Measurements from ENCODE around the gene KCNJ16. TPM values are rescaled to one million over a fixed set of nuclear protein-coding genes. Genes with fewer than 3 reads are reported as not detected.

KCNJ16 gene
- total RNA-seq, 4 donors from 2014 or later = 0.49 to 0.66 (median 0.51) TPM; not detected in 1

GRCh38 chr17:70037498-70037897, 37.5 kb upstream of the KCNJ16 start:
- TF ChIP-seq CTCF (IDR thresholded peaks at IDR 0.05; ENCODE audit: low read depth) = no peak

- TF ChIP-seq CTCF (IDR thresholded peaks at IDR 0.05; ENCODE audit: low read depth) = no peak
Observed at GRCh38 chr17:70040336-70040735, 34.7 kb upstream of the KCNJ16 start.

- no peak for TF ChIP-seq CTCF (IDR thresholded peaks at IDR 0.05; ENCODE audit: low read depth)
Observed at GRCh38 chr17:70041061-70041460, 34.0 kb upstream of the KCNJ16 start.

- no peak for TF ChIP-seq CTCF (IDR thresholded peaks at IDR 0.05; ENCODE audit: low read depth)
Observed at GRCh38 chr17:70041540-70041939, 33.5 kb upstream of the KCNJ16 start.

- no peak for TF ChIP-seq CTCF (IDR thresholded peaks at IDR 0.05; ENCODE audit: low read depth)
Observed at GRCh38 chr17:70047619-70048419, 27.2 kb upstream of the KCNJ16 start.

GRCh38 chr17:70049801-70050591, 25.0 kb upstream of the KCNJ16 start:
- TF ChIP-seq CTCF (IDR thresholded peaks at IDR 0.05; ENCODE audit: low read depth) = no peak

GRCh38 chr17:70050931-70051330, 24.1 kb upstream of the KCNJ16 start:
- TF ChIP-seq CTCF (IDR thresholded peaks at IDR 0.05; ENCODE audit: low read depth) = no peak

Measured in subcutaneous adipose tissue (tissue), 4 donors.